HEK293T (cell line): Measurements from ENCODE around the gene LSMEM2.
"Not testable (repeated sequence)": the region's sequence is repeated elsewhere in the genome, so short reads cannot be mapped to it uniquely, and the experiment has no call there.

Experiments
- CTCF ChIA-PET: fragments of 350-600 bp; formaldehyde crosslinking; extraction: SDS; loops from one replicate; lab custom pipeline; 2021; ENCODE audit warnings: antibody characterized with exemption, inconsistent platforms; lab: Yijun Ruan, JAX
- POLR2A ChIA-PET: fragments of 350-600 bp; formaldehyde crosslinking; extraction: SDS; loops from one replicate; lab custom pipeline; 2020; ENCODE audit warnings: antibody characterized with exemption, inconsistent platforms; lab: Yijun Ruan, JAX
- DNase-seq: peaks from one replicate; pipeline ENCODE4 v3.0.0; 2012; ENCODE audit warnings: mixed read lengths; ENCODE audit errors: extremely low spot score
- ARNT ChIP-seq: fragments of 450-650 bp; IDR thresholded peaks from 2 replicates; pipeline ENCODE4 v1.6.1; 2017; ENCODE audit warnings: mild to moderate bottlenecking
- BHLHE40 ChIP-seq: fragments of 450-650 bp; IDR thresholded peaks from 2 replicates; pipeline ENCODE4 v1.6.1; 2016; ENCODE audit warnings: mild to moderate bottlenecking, moderate library complexity, borderline replicate concordance
- CTBP1 ChIP-seq: fragments of 450-650 bp; IDR thresholded peaks from 2 replicates; pipeline ENCODE4 v1.6.1; 2016; ENCODE audit warnings: borderline replicate concordance
- ELF4 ChIP-seq: fragments of 450-650 bp; IDR thresholded peaks from 2 replicates; pipeline ENCODE4 v1.6.1; 2017; ENCODE audit warnings: antibody characterized with exemption
- FOXA1 ChIP-seq: fragments of 450-650 bp; IDR thresholded peaks from 2 replicates; pipeline ENCODE4 v1.6.1; 2016; ENCODE audit warnings: mild to moderate bottlenecking
- FOXK2 ChIP-seq: fragments of 450-650 bp; IDR thresholded peaks from 2 replicates; pipeline ENCODE4 v1.6.1; 2016; ENCODE audit warnings: mild to moderate bottlenecking
- FOXM1 ChIP-seq: fragments of 450-650 bp; IDR thresholded peaks from 2 replicates; pipeline ENCODE4 v1.6.1; 2017; ENCODE audit warnings: mild to moderate bottlenecking, borderline replicate concordance
- HDGF ChIP-seq: fragments of 450-650 bp; IDR thresholded peaks from 2 replicates; pipeline ENCODE4 v1.6.1; 2017; ENCODE audit warnings: antibody characterized with exemption, borderline replicate concordance
- L3MBTL2 ChIP-seq: fragments of 450-650 bp; conservative IDR thresholded peaks from 2 replicates; pipeline ENCODE4 v1.6.1; 2016; ENCODE audit warnings: mild to moderate bottlenecking
- LEF1 ChIP-seq: fragments of 450-650 bp; IDR thresholded peaks from 2 replicates; pipeline ENCODE4 v1.6.1; 2017; ENCODE audit warnings: mild to moderate bottlenecking, borderline replicate concordance
- NFRKB ChIP-seq: fragments of 450-650 bp; IDR thresholded peaks from 2 replicates; pipeline ENCODE4 v1.6.1; 2016; ENCODE audit warnings: mild to moderate bottlenecking, moderate library complexity
- PKNOX1 ChIP-seq: fragments of 450-650 bp; IDR thresholded peaks from 2 replicates; pipeline ENCODE4 v1.6.1; 2016
- SP1 ChIP-seq: fragments of 450-650 bp; IDR thresholded peaks from 2 replicates; pipeline ENCODE4 v1.6.1; 2017
- SUZ12 ChIP-seq: fragments of 450-650 bp; IDR thresholded peaks from 2 replicates; pipeline ENCODE4 v1.6.1; 2016; ENCODE audit warnings: mild to moderate bottlenecking
- TARDBP ChIP-seq: fragments of 450-650 bp; IDR thresholded peaks from 2 replicates; pipeline ENCODE4 v1.6.1; 2016
- ZNF384 ChIP-seq: fragments of 450-650 bp; IDR thresholded peaks from 2 replicates; pipeline ENCODE4 v1.6.1; 2016

LSMEM2 gene

GRCh38 chr3:50278123-50278879 lies 586 bp upstream of the LSMEM2 start:
- DNase-seq: no peak
- POLR2A ChIA-PET: interaction anchor here (1.0 to 1.4 kb wide), 4 partner anchors 11 to 59 kb away, joined by 3 to 5 read pairs (median 4); no protein-coding TSS in a partner anchor
- CTCF ChIA-PET: interaction anchor here (0.9 to 1.0 kb wide), 2 partner anchors 46 to 51 kb away, joined by 3 to 4 read pairs; no protein-coding TSS in a partner anchor
- TF ChIP-seq FOXM1: no peak
- TF ChIP-seq CTBP1: no peak
- TF ChIP-seq TARDBP: no peak
- TF ChIP-seq SUZ12: no peak
- no peak for TF ChIP-seq ELF4
- TF ChIP-seq BHLHE40: no peak
- no peak for TF ChIP-seq FOXA1
- TF ChIP-seq HDGF: no peak
- no peak for TF ChIP-seq SP1
- no peak for TF ChIP-seq PKNOX1
- no peak for TF ChIP-seq LEF1
- TF ChIP-seq ARNT: no peak
- TF ChIP-seq L3MBTL2: no peak
- TF ChIP-seq ZNF384: no peak
- TF ChIP-seq FOXK2: no peak
- TF ChIP-seq NFRKB: no peak

GRCh38 chr3:50279255-50280016 lies 549 bp downstream of the LSMEM2 start:
- CTCF ChIA-PET: no interaction called here

GRCh38 chr3:50284121-50284520 lies 5.2 kb downstream of the LSMEM2 start:
- DNase-seq, CTCF ChIA-PET: not testable (repeated sequence)
- POLR2A ChIA-PET: interaction anchor here (1.3 to 5.6 kb wide), 4 partner anchors 8 to 53 kb away, joined by 3 to 28 read pairs (median 4); partner anchors contain the start of genes HYAL3, IFRD2 and NAA80

More at GRCh38 chr3:50279255-50280016, 549 bp downstream of the LSMEM2 start:
- POLR2A ChIA-PET: interaction anchor here (0.9 to 5.6 kb wide), 4 partner anchors 10 to 49 kb away, joined by 3 to 28 read pairs (median 4); partner anchors contain the start of genes IFRD2 and TUSC2
- no peak for TF ChIP-seq LEF1
- TF ChIP-seq CTBP1: no peak
- TF ChIP-seq ZNF384: no peak
- no peak for TF ChIP-seq NFRKB
- TF ChIP-seq ELF4: no peak
- no peak for TF ChIP-seq HDGF
- no peak for TF ChIP-seq SP1
- TF ChIP-seq TARDBP: no peak
- TF ChIP-seq SUZ12: no peak
- no peak for TF ChIP-seq ARNT
- TF ChIP-seq FOXK2: no peak
- no peak for TF ChIP-seq BHLHE40
- no peak for TF ChIP-seq FOXM1
- TF ChIP-seq PKNOX1: no peak
- TF ChIP-seq FOXA1: no peak
- TF ChIP-seq L3MBTL2: no peak
- DNase-seq: no peak

- CTCF ChIA-PET: no interaction called here
- TF ChIP-seq ZNF384: no peak
- no peak for TF ChIP-seq ELF4
- no peak for TF ChIP-seq LEF1
- TF ChIP-seq PKNOX1: no peak
- TF ChIP-seq SP1: no peak
- TF ChIP-seq FOXA1: no peak
- TF ChIP-seq CTBP1: no peak
- no peak for TF ChIP-seq FOXM1
- no peak for TF ChIP-seq L3MBTL2
- TF ChIP-seq SUZ12: no peak
- no peak for TF ChIP-seq BHLHE40
- TF ChIP-seq ARNT: no peak
- TF ChIP-seq FOXK2: no peak
- no peak for TF ChIP-seq HDGF
- TF ChIP-seq TARDBP: no peak
- no peak for DNase-seq
- POLR2A ChIA-PET: interaction anchor here (0.5 kb wide), 1 partner anchor 51 kb away, joined by 3 read pairs; no protein-coding TSS in a partner anchor
These were observed 7.7 kb downstream of the LSMEM2 start for GRCh38 chr3:50286322-50287227.

- DNase-seq: no peak
- no peak for TF ChIP-seq L3MBTL2
- TF ChIP-seq NFRKB: no peak
- no peak for TF ChIP-seq ELF4
- TF ChIP-seq LEF1: no peak
- no peak for TF ChIP-seq SP1
- TF ChIP-seq ZNF384: no peak
- TF ChIP-seq CTBP1: no peak
- no peak for TF ChIP-seq BHLHE40
- no peak for TF ChIP-seq FOXM1
- TF ChIP-seq ARNT: no peak
- no peak for TF ChIP-seq HDGF
- no peak for TF ChIP-seq SUZ12
- TF ChIP-seq PKNOX1: no peak
- TF ChIP-seq TARDBP: no peak
- no peak for TF ChIP-seq FOXK2
- no peak for TF ChIP-seq FOXA1
- ChIA-PET CTCF (no interaction called here), POLR2A (interaction anchor here (1.0 kb wide), 1 partner anchor 50 kb away, joined by 3 read pairs; no protein-coding TSS in a partner anchor)
These were observed 8.4 kb downstream of the LSMEM2 start for GRCh38 chr3:50287262-50287661.
